ENCODE results near the gene LIPG.

LIPG gene

DNA sequence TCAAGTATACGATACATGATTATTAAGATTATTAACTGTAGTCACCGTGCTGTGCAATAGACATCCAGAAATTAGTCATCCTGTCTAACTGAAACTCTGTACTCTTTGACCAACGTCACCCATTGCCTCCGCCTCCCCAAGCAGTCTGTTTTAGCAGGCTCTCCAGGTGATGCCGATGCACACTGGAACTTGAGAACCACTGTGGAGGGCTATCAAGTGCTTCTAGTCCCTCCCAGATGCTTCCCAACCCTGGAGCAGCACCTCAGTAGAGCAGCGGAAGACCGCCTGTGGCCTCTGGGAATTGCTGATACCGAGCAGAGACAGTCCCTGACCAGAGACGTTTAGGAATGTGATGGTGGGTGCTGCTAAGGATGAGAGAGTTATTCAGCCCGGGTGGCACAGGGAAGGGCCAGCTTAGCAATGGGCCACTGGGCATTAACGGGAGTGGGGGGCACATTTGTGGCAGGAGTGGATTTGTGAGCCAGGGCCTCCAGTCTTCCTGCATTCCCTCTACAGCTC, 50.7 kb downstream of the LIPG start:
- no peak overlapping the region for H3K4me3 ChIP-seq (ENCODE audit: low read depth, low read length)
- TF ChIP-seq, protein P1, sequence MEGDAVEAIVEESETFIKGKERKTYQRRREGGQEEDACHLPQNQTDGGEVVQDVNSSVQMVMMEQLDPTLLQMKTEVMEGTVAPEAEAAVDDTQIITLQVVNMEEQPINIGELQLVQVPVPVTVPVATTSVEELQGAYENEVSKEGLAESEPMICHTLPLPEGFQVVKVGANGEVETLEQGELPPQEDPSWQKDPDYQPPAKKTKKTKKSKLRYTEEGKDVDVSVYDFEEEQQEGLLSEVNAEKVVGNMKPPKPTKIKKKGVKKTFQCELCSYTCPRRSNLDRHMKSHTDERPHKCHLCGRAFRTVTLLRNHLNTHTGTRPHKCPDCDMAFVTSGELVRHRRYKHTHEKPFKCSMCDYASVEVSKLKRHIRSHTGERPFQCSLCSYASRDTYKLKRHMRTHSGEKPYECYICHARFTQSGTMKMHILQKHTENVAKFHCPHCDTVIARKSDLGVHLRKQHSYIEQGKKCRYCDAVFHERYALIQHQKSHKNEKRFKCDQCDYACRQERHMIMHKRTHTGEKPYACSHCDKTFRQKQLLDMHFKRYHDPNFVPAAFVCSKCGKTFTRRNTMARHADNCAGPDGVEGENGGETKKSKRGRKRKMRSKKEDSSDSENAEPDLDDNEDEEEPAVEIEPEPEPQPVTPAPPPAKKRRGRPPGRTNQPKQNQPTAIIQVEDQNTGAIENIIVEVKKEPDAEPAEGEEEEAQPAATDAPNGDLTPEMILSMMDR (conservative IDR thresholded peaks at IDR 0.05; ENCODE audit: low read depth, low read length) = no peak
- DNase-seq (ENCODE audit: low read depth) = no peak

DNA sequence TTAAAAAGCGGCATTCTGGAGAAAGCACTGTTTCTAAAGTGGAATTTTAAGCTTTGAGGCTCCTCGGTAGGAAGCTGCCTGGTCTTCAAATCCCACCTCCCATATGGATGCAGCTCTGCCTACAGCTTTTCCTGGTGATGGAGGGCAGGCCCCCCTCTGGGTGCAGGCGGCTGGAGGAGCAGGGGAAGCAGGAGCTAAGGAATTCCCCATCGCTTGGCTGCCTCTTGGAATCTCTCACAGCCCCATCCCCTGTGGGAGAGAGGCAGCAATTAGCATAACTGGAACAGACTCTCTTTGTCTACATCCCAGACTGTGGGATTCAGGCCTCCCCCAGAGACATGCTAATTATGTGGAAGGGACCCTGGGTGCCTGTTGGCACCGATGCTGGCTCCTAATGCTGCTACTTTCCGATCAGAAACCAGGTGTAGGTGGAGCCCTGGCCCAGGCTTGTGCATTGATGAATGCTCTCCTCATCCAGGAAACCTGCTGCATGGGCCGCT, 51.3 kb downstream of the LIPG start:
- DNase-seq (ENCODE audit: low read depth) = no peak
- TF ChIP-seq, protein P1 (conservative IDR thresholded peaks at IDR 0.05; ENCODE audit: low read depth, low read length) = no peak
- no peak overlapping the region for H3K4me3 ChIP-seq (ENCODE audit: low read depth, low read length)

- H3K4me3 ChIP-seq (ENCODE audit: low read depth, low read length) = no peak overlapping the region
- TF ChIP-seq, protein P1 (conservative IDR thresholded peaks at IDR 0.05; ENCODE audit: low read depth, low read length) = no peak
- no peak for DNase-seq (ENCODE audit: low read depth)
These were observed 51.8 kb downstream of the LIPG start for GRCh38 chr18:49613641-49614151.

DNA sequence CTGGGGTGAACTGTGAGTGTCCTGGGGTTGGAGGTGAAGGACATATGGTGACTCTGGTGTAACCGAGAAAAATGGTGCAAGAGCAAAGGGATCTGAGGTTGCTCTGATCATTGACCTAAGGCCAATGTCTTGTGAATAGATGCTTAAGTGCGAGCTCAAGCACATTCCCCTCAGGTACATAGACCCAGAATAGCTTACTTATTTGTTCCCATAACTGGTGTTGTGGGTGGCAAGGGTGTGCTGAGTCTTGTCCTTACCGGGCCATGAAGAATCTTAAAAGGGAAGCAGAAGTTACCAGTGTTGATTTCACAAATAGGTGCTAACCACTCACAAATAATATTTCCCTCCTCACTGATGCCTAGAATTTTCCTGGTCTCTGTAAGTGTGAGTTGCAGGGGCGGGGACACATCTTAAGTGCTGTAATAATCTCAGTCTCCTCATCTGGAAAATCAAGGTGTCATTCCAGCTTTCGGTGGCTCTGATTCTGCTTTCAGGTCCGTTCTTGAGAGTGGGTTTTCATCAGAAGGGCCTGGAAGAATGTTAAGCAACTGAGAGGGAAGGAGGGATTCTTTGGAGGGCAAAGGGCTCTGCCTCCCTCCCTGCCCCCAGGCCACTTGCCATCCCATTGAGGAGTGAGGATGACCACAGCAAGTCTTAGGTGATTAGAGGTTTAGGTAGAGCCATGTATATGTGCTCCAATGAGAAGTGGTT, 54.9 kb downstream of the LIPG start:
- no peak overlapping the region for H3K4me3 ChIP-seq (ENCODE audit: low read depth, low read length)

DNA sequence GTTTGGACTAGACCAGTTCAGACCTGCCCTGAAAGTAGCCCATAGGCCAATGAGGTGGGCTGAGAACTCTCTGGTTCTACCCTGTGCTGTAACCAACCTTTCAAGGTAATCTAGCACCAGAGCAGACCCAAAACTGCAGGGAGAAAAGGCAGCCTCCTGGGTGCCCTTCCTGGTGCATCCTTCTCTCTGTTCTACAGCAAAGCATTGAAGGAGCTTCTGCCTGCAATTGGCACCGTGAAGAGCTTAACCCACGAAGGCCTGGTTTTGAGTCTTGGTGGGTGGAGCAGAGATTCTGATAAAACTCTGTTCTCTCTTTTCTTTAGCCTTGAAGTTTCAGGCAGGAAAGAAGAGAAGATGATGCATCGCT, 55.5 kb downstream of the LIPG start:
- no peak for DNase-seq (ENCODE audit: low read depth)
- TF ChIP-seq, protein P1 (conservative IDR thresholded peaks at IDR 0.05; ENCODE audit: low read depth, low read length) = no peak

More for the DNA sequence above, 54.9 kb downstream of the LIPG start:
- TF ChIP-seq, protein P1 (conservative IDR thresholded peaks at IDR 0.05; ENCODE audit: low read depth, low read length) = no peak
- no peak for DNase-seq (ENCODE audit: low read depth)

GRCh38 chr18:49617865-49618264, 56.0 kb downstream of the LIPG start:
- TF ChIP-seq, protein P1 (conservative IDR thresholded peaks at IDR 0.05; ENCODE audit: low read depth, low read length) = no peak
- H3K4me3 ChIP-seq (ENCODE audit: low read depth, low read length) = no peak overlapping the region
- DNase-seq (ENCODE audit: low read depth) = no peak

More for the DNA sequence above, 55.5 kb downstream of the LIPG start:
- H3K4me3 ChIP-seq (ENCODE audit: low read depth, low read length) = no peak overlapping the region
